Measurements from ENCODE around the gene PURB. TPM values are rescaled to one million over a fixed set of nuclear protein-coding genes. Genes with fewer than 3 reads are reported as not detected.
"Not testable (repeated sequence)": the region's sequence is repeated elsewhere in the genome, so short reads cannot be mapped to it uniquely, and the experiment has no call there.

Gene PURB
- total RNA-seq (10 to 100 TPM; 18.8 to 48.6 TPM), polyA plus RNA-seq (ENCODE audit: insufficient read length in 2 of 2) (10 to 100 TPM; 21.1 to 25.1 TPM)
- long read RNA-seq, donor 1, full-length matches to known transcripts: 32 of 32 reads
- long read RNA-seq, donor 1, partial matches to known transcripts: 0 of 32 reads
- long read RNA-seq, donor 1, other reads (novel, unspliced or antisense): 0 of 32 reads
- long read RNA-seq, donor 2, full-length matches to known transcripts: 15 of 15 reads
- long read RNA-seq, donor 2, partial matches to known transcripts: 0 of 15 reads
- long read RNA-seq, donor 2, other reads (novel, unspliced or antisense): 0 of 15 reads
- long read RNA-seq, donor 3, full-length matches to known transcripts: 24 of 24 reads
- long read RNA-seq, donor 3, partial matches to known transcripts: 0 of 24 reads
- long read RNA-seq, donor 3, other reads (novel, unspliced or antisense): 0 of 24 reads
- long read RNA-seq, donor 4, full-length matches to known transcripts: 49 of 49 reads
- long read RNA-seq, donor 4, partial matches to known transcripts: 0 of 49 reads
- long read RNA-seq, donor 4, other reads (novel, unspliced or antisense): 0 of 49 reads

GRCh38 chr7:44885394-44886317, at the start of gene PURB:
Gene PURB, minus strand, starts transcription at chr7:44885530. Its CDS starts 182 bp downstream, at chr7:44885348.
- peaks cover 12% of the 10 kb centered on the region for H3K4me1 ChIP-seq (ENCODE audit: control insufficient read depth, insufficient read depth, low read length)
- H3K27me3 ChIP-seq (ENCODE audit: control insufficient read depth, insufficient read depth, low read length): no peaks in the 10 kb centered on the region
- H3K4me3 ChIP-seq (ENCODE audit: low read depth, low read length): peak within 1 kb of the TSS; percentile 94
- H3K36me3 ChIP-seq (ENCODE audit: control insufficient read depth, insufficient read depth, low read length): no peaks in the 10 kb centered on the region
- no peaks in the 10 kb centered on the region for H3K9me3 ChIP-seq (ENCODE audit: control insufficient read depth, insufficient read depth, low read length)
- peak; percentile 85 to 98 (median 88) for DNase-seq (ENCODE audit: low read depth in 4 of 6, low spot score in 6 of 6)
- under 1% methylated on average over 65 of the region's 72 CpGs for WGBS (ENCODE audit: insufficient coverage)
- peak within 1 kb of the TSS; percentile 97 for H3K27ac ChIP-seq (ENCODE audit: low read depth, low read length)

GRCh38 chr7:44935016-44935415, 49.7 kb upstream of the PURB start:
- Histone ChIP-seq H3K27me3 (ENCODE audit: control insufficient read depth, insufficient read depth, low read length) (peaks cover 3% of the 10 kb centered on the region), H3K4me1 (ENCODE audit: control insufficient read depth, insufficient read depth, low read length) (no peaks in the 10 kb centered on the region), H3K9me3 (ENCODE audit: control insufficient read depth, insufficient read depth, low read length) (no peaks in the 10 kb centered on the region), H3K27ac (ENCODE audit: low read depth, low read length) (no peak overlapping the region), H3K36me3 (ENCODE audit: control insufficient read depth, insufficient read depth, low read length) (no peaks in the 10 kb centered on the region), H3K4me3 (ENCODE audit: low read depth, low read length) (no peak overlapping the region)
- no peak for DNase-seq (ENCODE audit: low read depth in 4 of 6, low spot score in 6 of 6)
- 14% methylated on average over 1 of the region's 1 CpG for WGBS (ENCODE audit: insufficient coverage)

- H3K4me3 ChIP-seq (ENCODE audit: low read depth, low read length); DNase-seq (ENCODE audit: low read depth in 4 of 6, low spot score in 6 of 6); H3K36me3 ChIP-seq (ENCODE audit: control insufficient read depth, insufficient read depth, low read length); H3K4me1 ChIP-seq (ENCODE audit: control insufficient read depth, insufficient read depth, low read length); H3K27me3 ChIP-seq (ENCODE audit: control insufficient read depth, insufficient read depth, low read length); H3K27ac ChIP-seq (ENCODE audit: low read depth, low read length); H3K9me3 ChIP-seq (ENCODE audit: control insufficient read depth, insufficient read depth, low read length): not testable (repeated sequence)
- WGBS (ENCODE audit: insufficient coverage): 100% methylated on average over 2 of the region's 5 CpGs
These were observed 49.2 kb upstream of the PURB start for GRCh38 chr7:44934510-44934909.

GRCh38 chr7:44930921-44931320, 45.6 kb upstream of the PURB start:
- Histone ChIP-seq H3K27me3 (ENCODE audit: control insufficient read depth, insufficient read depth, low read length) (no peaks in the 10 kb centered on the region), H3K4me3 (ENCODE audit: low read depth, low read length) (no peak overlapping the region), H3K9me3 (ENCODE audit: control insufficient read depth, insufficient read depth, low read length) (no peaks in the 10 kb centered on the region), H3K4me1 (ENCODE audit: control insufficient read depth, insufficient read depth, low read length) (no peaks in the 10 kb centered on the region), H3K36me3 (ENCODE audit: control insufficient read depth, insufficient read depth, low read length) (no peaks in the 10 kb centered on the region), H3K27ac (ENCODE audit: low read depth, low read length) (no peak overlapping the region)
- WGBS (ENCODE audit: insufficient coverage): 83% methylated on average over 4 of the region's 6 CpGs
- DNase-seq (ENCODE audit: low read depth in 4 of 6, low spot score in 6 of 6): no peak

- Histone ChIP-seq H3K4me1 (ENCODE audit: control insufficient read depth, insufficient read depth, low read length) (peaks cover 3% of the 10 kb centered on the region), H3K27ac (ENCODE audit: low read depth, low read length) (no peak overlapping the region), H3K36me3 (ENCODE audit: control insufficient read depth, insufficient read depth, low read length) (no peaks in the 10 kb centered on the region), H3K4me3 (ENCODE audit: low read depth, low read length) (no peak overlapping the region), H3K27me3 (ENCODE audit: control insufficient read depth, insufficient read depth, low read length) (no peaks in the 10 kb centered on the region), H3K9me3 (ENCODE audit: control insufficient read depth, insufficient read depth, low read length) (no peaks in the 10 kb centered on the region)
- no peak for DNase-seq (ENCODE audit: low read depth in 4 of 6, low spot score in 6 of 6)
- no CpG with 5 or more reads among the region's 8 CpGs for WGBS (ENCODE audit: insufficient coverage)
These were observed 37.0 kb upstream of the PURB start for GRCh38 chr7:44922351-44922694.

GRCh38 chr7:44921607-44922350, 36.4 kb upstream of the PURB start:
- Histone ChIP-seq H3K27me3 (ENCODE audit: control insufficient read depth, insufficient read depth, low read length) (no peaks in the 10 kb centered on the region), H3K27ac (ENCODE audit: low read depth, low read length) (no peak overlapping the region), H3K4me3 (ENCODE audit: low read depth, low read length) (no peak overlapping the region), H3K4me1 (ENCODE audit: control insufficient read depth, insufficient read depth, low read length) (peaks cover 3% of the 10 kb centered on the region), H3K9me3 (ENCODE audit: control insufficient read depth, insufficient read depth, low read length) (no peaks in the 10 kb centered on the region), H3K36me3 (ENCODE audit: control insufficient read depth, insufficient read depth, low read length) (no peaks in the 10 kb centered on the region)
- WGBS (ENCODE audit: insufficient coverage): 28% methylated on average over 13 of the region's 14 CpGs
- peak in 4 of 6 donors; percentile 26 to 77 (median 52) for DNase-seq (ENCODE audit: low read depth in 4 of 6, low spot score in 6 of 6)

- Histone ChIP-seq H3K27me3 (ENCODE audit: control insufficient read depth, insufficient read depth, low read length) (no peaks in the 10 kb centered on the region), H3K4me1 (ENCODE audit: control insufficient read depth, insufficient read depth, low read length) (peaks cover 3% of the 10 kb centered on the region), H3K36me3 (ENCODE audit: control insufficient read depth, insufficient read depth, low read length) (no peaks in the 10 kb centered on the region), H3K9me3 (ENCODE audit: control insufficient read depth, insufficient read depth, low read length) (no peaks in the 10 kb centered on the region), H3K4me3 (ENCODE audit: low read depth, low read length) (no peak overlapping the region), H3K27ac (ENCODE audit: low read depth, low read length) (no peak overlapping the region)
- no peak for DNase-seq (ENCODE audit: low read depth in 4 of 6, low spot score in 6 of 6)
- 85% methylated on average over 2 of the region's 3 CpGs for WGBS (ENCODE audit: insufficient coverage)
These were observed 34.8 kb upstream of the PURB start for GRCh38 chr7:44920119-44920518.

GRCh38 chr7:44918029-44918428, 32.7 kb upstream of the PURB start:
- Histone ChIP-seq H3K36me3 (ENCODE audit: control insufficient read depth, insufficient read depth, low read length) (no peaks in the 10 kb centered on the region), H3K27ac (ENCODE audit: low read depth, low read length) (no peak overlapping the region), H3K9me3 (ENCODE audit: control insufficient read depth, insufficient read depth, low read length) (no peaks in the 10 kb centered on the region), H3K4me1 (ENCODE audit: control insufficient read depth, insufficient read depth, low read length) (peaks cover 14% of the 10 kb centered on the region), H3K27me3 (ENCODE audit: control insufficient read depth, insufficient read depth, low read length) (no peaks in the 10 kb centered on the region), H3K4me3 (ENCODE audit: low read depth, low read length) (no peak overlapping the region)
- no peak for DNase-seq (ENCODE audit: low read depth in 4 of 6, low spot score in 6 of 6)

GRCh38 chr7:44917465-44917864, 32.1 kb upstream of the PURB start:
- no peaks in the 10 kb centered on the region for H3K36me3 ChIP-seq (ENCODE audit: control insufficient read depth, insufficient read depth, low read length)
- H3K27ac ChIP-seq (ENCODE audit: low read depth, low read length): no peak overlapping the region
- H3K9me3 ChIP-seq (ENCODE audit: control insufficient read depth, insufficient read depth, low read length): no peaks in the 10 kb centered on the region
- no peak overlapping the region for H3K4me3 ChIP-seq (ENCODE audit: low read depth, low read length)
- H3K27me3 ChIP-seq (ENCODE audit: control insufficient read depth, insufficient read depth, low read length): no peaks in the 10 kb centered on the region
- DNase-seq (ENCODE audit: low read depth in 4 of 6, low spot score in 6 of 6): no peak
- peaks cover 19% of the 10 kb centered on the region for H3K4me1 ChIP-seq (ENCODE audit: control insufficient read depth, insufficient read depth, low read length)
- WGBS (ENCODE audit: insufficient coverage): 86% methylated on average over 1 of the region's 2 CpGs
